T-helper 1 cell (primary cell): ENCODE results near the gene FBXO10.
"Not testable (repeated sequence)": the region's sequence is repeated elsewhere in the genome, so short reads cannot be mapped to it uniquely, and the experiment has no call there.

ENCODE experiments used
- DNase-seq, 5 donors: peaks; one replicate each; pipeline ENCODE4 v3.0.0-alpha.2; 2012 to 2020

FBXO10 gene

DNA sequence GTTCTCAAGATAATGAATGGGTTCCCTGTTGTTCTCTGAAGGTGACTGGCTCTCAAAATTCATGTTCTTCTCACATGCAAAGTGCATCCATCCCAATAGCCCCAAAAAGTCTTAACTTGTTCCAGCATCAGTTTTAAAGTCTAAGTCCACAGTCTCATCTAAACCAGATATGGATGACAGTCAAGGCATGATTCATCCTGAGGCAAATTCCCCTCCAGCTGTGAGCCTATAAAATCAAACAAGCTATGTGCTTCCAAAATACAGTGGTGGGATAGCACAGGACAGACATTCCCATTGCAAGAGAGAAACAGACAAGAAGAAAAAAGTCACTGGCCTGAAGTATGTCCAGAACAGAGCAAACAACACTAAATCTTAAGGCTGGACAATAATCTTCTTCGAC lies 25.4 kb downstream of the FBXO10 start:
- DNase-seq: no peak

DNA sequence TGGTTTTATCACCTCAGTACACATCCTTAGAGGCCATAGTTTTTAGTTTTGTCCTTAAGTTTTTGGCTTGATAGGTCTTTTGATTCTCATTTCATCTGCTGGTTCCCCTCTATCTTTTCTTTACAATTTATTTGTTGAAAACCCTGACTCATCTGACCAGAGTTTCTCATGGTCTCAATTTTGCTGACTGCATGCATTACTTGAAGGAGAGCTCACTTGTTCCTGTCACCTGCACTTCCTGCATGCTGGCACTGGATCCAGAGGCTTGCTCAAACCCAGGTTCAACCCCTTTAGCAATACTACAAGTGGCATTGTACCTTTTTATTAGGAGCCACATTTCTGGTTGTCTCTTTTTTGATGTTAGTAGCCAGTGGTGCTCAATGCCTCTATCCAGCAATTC lies 26.7 kb downstream of the FBXO10 start:
- DNase-seq: no peak

DNA sequence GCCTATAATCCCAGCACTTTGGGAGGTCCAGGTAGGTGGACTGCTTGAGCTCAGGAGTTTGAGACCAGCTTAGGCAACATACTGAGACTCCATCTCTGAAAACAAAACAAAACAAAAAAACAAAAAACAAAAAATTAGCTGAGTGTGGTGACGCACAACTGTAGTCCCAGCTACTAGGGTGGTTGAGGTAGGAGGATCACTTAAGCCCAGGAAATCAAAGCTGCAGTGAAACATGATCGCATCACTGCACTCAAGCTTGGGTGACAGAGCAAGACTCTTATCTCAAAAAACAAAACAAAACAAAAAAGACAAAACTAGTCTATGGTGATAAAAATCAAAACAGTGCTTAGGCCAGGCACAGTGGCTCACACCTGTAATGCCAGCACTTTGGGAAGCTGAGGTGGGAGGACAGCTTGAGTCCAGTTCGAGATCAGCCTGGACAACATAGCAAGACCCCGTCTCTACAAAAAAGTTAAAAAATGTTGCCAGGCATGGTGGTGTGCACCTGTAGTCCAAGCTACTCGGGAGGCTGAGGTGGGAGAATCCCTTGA lies 28.8 kb downstream of the FBXO10 start:
- DNase-seq: no peak

DNA sequence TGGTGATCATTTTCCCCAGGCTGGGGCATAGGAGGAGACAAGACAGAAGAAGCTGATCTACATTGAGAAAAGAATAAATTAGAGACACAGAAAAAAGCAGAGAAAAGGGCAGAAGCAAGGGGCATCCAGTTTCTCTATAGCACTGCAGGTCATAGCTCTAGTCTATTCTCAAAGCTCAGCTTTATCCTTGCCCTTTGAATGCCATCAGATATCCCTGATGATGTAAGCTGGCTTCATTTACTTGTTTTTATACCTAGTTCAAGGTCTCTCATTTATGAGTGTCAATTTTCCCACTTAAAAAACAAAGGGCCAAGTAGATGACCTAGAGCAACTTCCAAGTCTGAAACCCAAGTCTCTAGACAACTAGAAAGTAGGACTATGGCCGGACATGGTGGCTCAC lies 32.7 kb downstream of the FBXO10 start:
- no peak for DNase-seq

DNA sequence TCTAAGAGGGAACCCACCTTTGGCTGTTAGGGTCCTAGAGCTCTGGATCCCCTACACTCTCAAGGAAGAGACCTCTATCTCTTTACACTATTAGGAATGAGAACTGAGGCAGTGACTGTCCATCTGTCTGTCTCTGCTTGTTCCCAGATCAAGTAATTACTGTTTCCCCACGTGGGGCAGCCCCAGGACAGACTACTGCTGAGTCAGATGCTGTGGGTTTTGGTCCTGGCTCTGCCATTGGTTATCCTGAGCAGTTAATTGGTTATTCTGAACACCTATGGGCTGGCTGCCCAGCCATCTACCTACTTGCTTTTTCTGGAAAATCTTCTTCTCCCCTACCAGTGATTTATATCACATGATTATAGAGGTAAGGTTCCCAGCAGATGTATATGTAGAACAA lies 33.3 kb downstream of the FBXO10 start:
- DNase-seq: no peak

DNA sequence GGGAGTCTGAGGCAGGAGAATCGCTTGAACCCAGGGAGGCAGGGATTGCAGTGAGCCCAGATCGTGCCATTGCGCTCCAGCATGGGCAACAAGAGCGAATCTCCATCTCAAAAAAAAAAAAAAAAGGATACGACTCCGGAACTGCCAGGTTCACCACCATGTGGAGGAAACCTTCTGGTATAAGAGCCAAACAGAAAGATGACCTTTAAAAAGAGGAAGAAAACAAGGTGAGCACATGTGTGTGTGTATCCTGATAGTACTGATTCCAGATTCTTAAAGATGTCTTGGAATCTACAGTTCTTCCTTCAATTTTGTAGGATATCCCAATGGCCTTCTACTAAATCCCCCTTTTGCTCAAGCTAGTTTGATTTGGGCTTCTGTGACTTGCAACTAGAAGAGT lies 33.7 kb downstream of the FBXO10 start:
- DNase-seq: no peak

DNA sequence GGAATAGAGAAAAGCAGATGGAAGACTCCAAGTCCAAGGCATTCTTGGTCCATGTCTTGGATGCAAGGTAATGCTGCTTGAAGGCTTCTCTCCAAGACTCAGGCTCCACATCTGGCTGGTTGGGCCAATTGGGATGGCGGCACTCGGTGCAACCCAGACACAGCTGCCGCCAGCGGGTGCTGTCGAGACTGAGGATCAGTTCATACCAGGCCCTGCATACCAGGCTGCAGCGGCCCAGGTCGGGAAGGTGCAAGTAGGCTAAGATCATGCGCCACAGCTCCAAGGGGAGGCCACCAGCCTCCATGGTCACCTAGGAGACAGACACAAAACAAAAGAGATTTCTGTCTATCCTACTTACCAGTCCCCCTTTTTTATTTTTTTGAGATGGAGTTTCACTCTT lies 34.7 kb downstream of the FBXO10 start:
- DNase-seq: no peak

DNA sequence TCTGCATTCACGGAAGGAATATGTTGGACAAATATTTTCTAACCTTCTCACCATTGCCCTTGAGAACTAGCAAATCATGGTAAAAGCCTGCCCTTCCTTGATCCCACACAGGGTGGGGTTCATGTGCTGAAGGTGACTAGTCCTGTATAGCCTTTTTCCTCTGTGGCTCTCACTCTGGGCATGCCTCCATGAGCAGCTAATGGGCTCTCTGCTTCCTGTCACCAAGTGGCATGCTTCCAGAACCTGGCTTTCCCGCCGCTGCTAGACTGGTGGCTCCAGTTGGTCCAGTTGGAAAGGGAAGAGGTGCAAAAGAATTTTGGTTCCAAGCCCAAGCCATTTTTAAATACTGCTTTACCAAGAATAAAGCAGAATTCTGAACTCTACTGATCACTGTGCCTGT lies 35.5 kb downstream of the FBXO10 start:
- no peak for DNase-seq

DNA sequence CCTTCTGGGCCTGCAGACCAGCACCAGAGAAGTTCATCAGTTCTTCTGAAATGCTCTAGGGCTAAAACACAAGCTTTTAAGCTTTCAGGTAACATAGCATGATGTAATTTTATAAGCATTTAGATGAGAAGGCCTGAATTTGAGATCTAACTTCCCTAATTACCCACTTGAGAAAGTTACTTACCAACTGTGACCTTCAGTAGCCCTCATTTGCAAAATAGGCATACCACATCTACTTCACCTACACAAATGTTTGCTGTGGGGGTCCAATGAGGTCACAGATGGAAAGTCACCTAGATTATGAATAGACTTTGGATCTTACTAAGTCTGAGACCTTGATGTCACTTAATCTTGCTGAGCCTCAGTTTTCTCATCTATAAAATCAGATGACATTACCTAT lies 36.5 kb downstream of the FBXO10 start:
- DNase-seq: no peak

DNA sequence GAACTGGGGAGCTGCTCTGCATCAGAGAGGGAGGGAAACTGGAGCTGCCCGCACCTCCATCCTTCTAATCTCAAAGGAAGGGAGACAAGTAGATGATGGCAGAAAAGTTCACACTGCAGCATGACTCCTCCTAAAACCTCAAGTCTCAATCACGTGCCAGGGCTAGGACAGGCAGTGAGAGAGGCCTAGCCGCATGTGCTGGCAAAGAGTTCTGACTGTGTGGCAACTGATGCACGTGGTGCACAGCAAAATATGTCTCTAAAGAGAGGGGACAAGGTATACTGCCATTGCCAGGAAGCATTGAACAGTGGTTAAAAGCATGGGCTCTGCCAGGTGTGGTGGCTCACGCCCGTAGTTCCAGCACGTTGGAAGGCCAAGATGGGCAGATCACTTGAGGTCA lies 38.1 kb downstream of the FBXO10 start:
- no peak for DNase-seq

DNA sequence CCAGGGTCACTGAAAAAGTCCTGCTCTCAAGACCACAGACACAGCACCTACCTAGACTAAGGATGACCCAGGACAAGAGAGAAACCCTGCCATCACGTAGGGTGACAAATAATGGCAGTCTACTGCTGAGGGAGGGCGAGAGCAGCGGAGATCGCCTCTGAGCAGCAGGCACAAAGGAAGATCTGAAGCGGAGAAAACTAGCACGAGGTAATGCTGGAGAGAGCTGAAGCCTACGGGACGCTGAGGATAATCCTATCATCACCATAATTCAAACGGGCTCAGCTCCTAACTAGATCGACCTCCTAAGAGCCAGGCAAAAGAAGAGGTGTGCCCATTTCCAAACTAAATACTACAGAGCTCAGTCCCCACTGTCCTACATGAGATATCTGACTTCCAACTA lies 41.3 kb downstream of the FBXO10 start:
- DNase-seq: no peak

DNA sequence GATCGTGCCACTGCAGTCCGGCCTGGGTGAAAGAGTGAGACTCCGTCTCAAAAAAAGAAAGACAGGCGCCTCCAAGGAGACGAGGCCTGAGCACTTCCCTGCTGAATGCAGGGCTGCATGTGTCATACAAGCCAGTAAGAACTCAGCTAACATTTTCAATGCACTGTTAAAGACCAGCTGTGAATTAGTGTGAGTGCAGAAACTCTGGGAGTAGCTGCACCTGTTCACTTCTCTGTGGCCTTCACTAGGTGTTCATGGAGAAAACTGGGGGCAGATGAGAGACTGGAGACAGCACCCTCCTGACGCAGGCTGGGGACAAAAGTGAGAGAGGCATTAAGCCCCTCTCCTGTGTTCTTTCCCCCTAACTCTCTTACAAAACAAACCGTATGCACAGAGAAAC lies 41.8 kb downstream of the FBXO10 start:
- no peak for DNase-seq

DNA sequence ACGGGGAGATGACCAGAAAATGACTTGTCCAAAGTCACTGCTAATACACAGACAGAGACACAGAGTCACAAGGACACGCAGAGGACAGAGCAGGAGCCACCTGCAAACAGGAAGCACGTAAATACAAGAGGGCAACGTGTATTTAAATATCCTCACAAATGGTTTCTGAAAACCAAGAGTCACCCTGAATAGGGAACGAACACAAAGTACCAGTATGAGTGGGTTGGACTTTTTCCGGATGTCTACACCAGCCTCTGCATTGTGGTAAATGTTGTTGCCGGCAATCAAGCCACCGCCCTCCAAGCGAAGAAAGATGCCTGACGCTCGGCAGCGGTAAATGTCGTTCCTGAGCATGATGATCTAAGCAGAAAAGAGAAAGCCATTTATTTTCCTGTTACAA lies 44.5 kb downstream of the FBXO10 start:
- DNase-seq: peak; percentile 17 to 77 (median 47)

DNA sequence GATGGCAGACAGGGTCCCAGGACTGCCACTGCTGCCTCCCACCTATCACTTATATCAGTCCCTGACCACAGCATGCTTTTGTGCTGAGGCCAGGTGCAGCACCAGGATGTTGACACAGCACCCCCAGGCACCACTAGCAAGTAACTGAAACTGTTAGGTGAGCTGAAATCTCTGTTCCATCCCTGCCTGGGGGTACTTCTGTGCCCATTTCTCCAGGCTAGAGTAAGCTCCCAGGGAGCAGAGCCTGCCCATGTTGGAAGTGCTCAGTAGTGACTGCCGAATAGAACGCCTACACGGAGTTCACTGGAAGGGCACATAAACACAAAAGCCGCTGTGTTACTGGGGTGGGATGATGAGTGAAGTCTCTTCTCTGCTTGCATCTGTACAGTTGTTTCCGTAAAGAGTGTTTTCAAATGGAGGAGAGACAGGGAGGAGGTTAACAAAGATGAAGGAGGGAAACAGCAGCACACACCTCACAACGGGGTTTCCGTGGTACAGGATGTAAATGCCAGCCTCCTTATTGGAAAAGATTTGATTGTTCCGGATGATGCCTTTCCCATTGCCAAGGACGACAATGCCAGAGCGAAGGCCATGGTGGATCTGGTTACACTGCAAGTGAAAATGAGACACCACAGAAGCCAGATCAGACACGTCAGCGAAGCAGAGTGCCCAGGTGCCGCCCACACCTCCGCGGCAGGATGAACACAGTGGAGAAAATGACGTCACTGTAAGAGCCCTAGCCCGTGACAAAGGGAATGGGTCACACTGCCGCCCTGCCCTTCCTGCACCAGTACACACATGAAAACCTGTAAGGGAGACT lies 47.3 kb downstream of the FBXO10 start:
- peak; percentile 47 to 86 (median 66) for DNase-seq

DNA sequence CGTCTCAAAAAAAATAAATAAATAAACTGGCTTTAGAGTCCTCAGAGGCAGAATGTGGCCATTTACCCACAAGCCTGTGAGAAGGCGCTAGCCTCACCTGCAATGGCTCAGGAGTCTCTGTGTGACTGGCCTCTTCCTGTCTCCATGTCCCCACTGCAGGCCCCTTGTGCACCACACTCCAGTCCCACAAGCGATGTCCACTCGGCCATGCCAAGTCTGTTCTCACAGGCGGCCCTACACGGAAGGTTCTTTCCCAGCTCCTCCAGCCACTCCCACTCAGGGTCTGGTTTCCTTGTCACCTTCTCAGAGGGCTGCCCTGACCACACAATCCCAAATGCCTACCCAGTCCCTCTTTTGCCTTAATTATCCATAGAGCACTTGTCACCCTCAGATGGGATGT lies 52.3 kb downstream of the FBXO10 start:
- DNase-seq: no peak

DNA sequence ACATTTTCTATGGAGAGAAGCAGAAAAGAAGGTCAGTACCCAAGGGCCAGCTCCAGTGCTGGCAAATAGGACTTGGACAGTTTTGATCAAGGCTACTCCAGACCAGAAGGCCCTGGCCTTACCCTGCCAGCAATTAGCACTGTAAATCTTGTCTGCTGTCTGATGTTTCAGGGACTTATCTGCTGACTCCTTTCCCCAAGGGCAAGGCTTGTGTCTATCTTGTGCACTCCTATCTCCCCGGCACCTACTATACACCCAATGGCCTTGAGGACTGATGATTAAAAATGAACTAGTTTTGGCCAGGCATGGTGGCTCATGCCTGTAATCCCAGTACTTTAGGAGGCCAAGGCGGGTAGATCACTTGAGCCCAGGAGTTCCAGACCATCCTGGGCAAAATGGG lies 53.2 kb downstream of the FBXO10 start:
- DNase-seq: no peak

DNA sequence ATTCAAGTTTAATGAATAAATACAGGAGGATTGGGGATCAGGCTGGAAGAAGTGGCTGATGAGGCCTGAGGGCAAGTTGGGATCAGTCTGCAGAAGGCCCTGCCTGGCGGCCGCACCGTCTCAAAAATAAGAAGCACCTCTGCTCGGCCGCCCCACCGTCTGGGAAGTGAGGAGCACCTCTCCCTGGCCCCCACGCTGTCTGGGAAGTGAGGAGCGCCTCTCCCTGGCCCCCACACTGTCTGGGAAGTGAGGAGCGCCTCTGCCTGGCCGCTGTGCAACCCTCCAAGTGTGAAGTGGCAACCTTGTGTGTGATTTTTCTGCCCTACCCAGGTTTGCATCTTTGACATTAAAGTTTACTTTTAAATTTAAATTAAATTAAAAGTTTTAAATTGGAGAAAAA lies 55.1 kb downstream of the FBXO10 start:
- DNase-seq: no peak

DNA sequence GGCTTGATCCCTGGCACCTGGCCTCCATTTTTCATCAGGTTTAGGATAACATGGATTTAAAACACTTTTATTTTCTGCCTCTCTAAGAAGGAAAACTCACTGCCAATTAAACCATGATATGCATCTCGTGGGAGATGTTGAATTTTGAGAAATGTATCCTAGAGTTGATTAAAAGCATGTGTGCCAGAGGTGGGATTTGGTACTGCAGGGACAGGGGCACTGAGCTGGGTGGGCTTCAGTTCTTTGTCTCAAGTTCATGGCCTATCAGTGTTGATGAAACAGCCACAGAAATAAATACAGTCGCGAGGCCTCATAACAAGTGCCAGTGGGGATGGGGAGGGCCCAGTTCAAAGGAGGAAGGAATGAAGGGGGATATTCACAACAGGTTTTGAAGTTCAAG lies 55.5 kb downstream of the FBXO10 start:
- no peak for DNase-seq

DNA sequence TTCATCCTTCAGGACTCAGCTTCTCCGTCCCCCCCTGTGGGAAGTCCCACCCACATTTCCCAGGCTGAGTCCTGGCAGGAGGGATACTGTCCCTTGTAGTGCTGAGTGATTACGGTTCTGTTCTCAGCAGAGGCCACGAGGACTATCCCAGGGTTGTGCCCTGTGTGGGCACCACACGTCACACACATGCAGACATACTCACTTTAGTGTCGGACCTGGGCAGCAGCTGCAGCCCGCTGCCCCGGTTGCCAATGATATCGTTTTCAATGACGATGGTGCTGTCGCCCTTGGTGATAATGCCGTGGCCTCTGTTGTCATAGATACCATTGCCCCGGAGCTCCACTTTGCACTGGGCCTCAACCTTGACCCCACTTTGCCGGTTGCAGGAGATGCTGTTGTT lies 58.3 kb downstream of the FBXO10 start:
- DNase-seq: no peak

DNA sequence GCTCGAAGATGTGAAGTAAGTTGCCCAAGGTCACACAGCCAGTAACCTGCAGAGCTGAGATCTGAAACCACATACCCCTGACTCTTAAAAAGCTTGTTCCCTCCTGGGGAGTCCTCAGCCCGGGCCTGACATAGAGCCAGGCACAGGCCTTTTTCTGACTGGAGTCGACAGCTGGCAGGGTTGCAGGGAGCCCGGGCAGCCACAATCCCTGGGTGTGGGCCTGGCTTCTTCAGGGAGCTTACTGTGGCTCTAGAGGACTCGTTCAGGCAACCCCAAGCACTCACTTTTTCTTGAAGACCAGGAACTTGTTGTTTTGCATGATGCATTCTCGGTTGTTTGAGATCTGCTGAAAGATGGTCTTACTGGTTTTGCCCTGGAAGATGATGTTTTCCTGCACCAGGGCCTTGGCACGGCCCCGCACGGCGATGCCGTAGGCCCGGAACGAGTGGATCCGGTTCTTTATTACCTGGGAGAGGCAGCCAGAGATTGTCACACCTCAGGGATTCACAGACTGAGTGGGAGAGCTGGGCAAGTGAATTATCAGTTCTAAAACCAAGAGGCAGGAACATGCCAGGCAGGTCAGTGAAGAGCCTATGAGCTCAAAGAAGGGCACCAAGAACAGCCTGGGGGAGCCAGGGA lies 60.4 kb downstream of the FBXO10 start:
- DNase-seq: no peak

DNA sequence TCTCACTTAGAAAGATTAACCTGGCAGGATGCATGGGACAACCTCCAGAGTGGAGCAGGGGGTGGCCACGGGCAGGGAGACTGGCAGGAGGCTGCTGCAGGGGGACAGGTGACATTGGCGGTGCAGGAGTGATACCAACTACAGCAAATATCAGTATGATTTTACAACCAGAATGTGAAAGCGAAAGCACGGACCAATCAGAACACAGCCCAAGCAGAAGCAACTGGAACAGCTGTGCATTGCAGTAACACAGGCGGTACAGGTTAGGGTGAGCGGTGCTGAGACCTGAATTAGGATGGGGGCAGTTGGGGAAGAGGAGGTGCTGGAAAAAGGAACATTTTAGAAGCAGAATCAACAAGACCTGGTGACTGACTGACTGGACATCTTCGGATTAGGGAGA lies 61.2 kb downstream of the FBXO10 start:
- no peak for DNase-seq

DNA sequence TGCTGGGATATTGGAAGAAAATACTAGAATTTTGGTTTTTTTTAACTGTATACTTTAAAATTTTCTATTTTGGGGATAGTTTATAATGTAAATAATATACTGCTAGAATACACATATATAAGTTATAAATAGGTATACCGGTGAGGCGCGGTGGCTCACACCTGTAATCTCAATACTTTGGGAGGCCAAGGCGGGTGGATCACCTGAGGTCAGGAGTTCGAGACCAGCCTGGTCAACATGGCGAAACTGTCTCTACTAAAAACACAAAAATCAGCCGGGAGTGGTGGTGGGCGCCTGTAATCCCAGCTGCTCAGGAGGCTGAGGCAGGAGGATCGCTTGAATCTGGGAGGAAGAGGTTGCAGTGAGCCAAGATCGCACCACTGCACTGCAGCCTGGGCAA lies 61.8 kb downstream of the FBXO10 start:
- DNase-seq: not testable (repeated sequence)

DNA sequence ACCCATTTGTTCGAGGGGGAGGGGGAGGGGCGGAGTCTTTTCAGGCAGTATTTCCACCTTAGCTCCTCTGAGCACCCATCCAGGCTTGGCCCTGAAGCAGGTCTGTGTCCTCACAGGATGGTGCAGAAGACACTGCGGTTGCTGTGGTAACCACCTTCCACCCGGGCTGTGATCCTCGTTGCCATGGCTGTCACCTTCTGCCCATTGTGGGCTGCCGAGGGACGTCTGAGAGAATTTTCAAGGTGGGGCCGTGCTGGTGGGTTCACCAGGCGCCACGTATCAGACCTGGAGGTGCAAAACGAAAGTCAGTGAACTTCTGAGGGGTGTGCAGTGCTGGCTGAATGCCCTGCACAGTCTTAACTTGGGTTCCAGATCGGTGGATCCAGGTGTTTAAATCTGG lies 63.7 kb downstream of the FBXO10 start:
- no peak for DNase-seq
